HG03108 (cell line): ENCODE data around the gene PKHD1.

Experiments used
- ATAC-seq: cut with Tn5 transposase; IDR thresholded peaks from one replicate; pipeline ENCODE4 v1.9.1; 2021; ENCODE audit warnings: moderate library complexity; ENCODE audit not compliant: unreplicated experiment

PKHD1 gene

GRCh38 chr6:51578994-51579393 lies 508.4 kb downstream of the PKHD1 start:
- ATAC-seq = no peak

DNA sequence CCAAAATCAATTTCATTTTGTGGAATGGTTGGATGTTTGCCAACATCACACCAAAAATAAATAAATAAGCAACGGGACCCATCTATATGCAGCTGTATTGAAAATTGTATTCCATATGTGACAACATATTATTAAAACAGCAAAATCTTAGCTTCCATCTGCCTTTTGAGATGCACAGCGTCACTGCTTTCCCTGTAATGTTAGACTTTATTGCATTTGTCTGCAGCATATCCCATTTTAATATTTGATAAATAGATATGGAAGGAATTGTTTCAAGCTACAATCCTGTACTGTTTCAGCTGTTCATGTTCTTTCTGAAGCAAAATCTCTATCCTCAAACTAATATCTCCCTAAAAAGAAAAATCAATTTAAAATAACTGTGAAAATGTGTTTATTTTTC lies 509.1 kb downstream of the PKHD1 start:
- no peak for ATAC-seq

- no peak for ATAC-seq
Observed at GRCh38 chr6:51574040-51574439, 513.4 kb downstream of the PKHD1 start.

DNA sequence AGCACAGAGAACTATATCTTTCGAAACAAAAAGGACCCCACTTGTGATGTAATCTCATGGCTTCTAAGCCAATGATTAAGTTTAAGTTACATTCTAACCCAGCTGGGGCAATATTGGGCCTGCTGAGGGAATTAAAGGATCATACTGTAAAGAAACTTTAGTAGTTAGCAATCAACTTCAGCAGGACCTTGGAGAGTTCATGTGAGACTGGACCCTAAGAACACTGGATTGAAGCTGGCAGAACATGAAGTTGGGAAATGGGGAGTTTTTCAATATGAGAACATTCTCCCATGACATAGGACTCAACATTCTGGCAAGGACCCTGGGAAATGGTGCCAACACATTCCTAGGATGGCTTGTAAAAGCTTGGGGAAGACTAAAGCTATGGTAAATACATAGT lies 516.2 kb downstream of the PKHD1 start:
- no peak for ATAC-seq

DNA sequence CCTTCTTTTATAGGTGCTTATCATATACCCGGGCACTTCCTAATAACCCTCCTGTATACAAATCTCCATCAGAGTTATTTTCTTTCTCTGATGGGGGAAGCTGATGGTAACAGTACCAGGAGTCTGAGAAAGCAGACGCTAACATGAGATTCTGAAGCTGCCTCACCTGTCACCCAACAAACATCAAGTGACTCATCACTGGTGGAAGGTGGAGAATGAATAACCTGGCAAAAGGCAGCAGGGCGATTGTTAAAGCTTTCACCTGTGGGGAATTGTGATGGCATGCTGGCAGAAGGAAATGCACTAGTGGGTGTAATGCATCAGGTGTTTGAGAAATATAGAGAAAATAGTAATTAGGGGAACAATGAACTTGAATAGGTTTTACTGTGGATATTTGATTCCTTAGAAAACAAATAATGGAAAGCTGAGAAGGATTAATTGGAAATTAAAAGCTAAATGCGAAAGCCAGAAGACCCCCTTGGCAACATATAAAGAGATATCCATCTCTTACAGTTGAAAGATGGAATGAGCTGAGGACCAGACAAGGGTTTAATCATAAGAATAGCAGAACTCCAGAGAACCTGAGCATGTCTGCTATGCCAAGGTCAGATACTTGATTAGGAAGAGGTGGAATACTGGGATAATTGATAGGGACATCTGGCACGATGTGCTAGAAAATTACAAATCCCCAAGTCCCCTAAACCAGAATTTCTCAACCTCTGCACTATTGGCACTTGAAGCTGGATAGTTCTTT lies 517.1 kb downstream of the PKHD1 start:
- ATAC-seq = no peak

- no peak for ATAC-seq
Observed at GRCh38 chr6:51569594-51569993, 517.8 kb downstream of the PKHD1 start.

DNA sequence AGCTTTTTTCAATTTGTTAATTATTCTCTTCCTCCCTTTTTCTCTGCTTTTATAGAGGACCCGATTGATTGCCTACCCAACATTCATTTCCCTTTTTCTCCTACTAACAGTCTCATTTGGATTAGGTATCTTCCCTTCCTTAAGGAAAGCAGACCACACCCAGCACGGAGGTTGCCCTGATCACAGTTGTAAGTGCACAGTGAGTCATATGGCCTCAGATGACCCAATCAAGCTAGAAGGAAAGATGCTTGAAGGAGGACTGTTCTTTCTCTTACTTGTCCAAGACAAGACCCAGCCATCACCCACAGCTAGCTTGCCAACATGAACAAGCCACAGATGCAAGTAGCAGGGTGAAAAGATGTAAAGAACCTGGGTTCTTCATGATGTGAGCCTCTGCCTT lies 518.6 kb downstream of the PKHD1 start:
- no peak for ATAC-seq

GRCh38 chr6:51565472-51565871 lies 521.9 kb downstream of the PKHD1 start:
- no peak for ATAC-seq
